Esophagus muscularis mucosa (tissue), 4 donors: ENCODE data around the gene ADH1B. TPM values are rescaled to one million over a fixed set of nuclear protein-coding genes. Genes with fewer than 3 reads are reported as not detected.
"Not testable (repeated sequence)": the region's sequence is repeated elsewhere in the genome, so short reads cannot be mapped to it uniquely, and the experiment has no call there.

Experiments
- DNase-seq: peaks from one replicate; pipeline ENCODE4 v3.0.0-alpha.2; 2017; ENCODE audit errors: extremely low spot score
- H3K27ac ChIP-seq, 4 donors: fragments of 200-600 bp; sonication (generic); replicated peaks in 1 of 4; 1 replicate in 3 of 4; 2 replicates in 1 of 4; pipeline ENCODE4 v1.5.1; 2016 to 2019; ENCODE audit warnings: mild to moderate bottlenecking in 1 of 4
- H3K27me3 ChIP-seq, 4 donors: fragments of 200-600 bp; sonication (generic); one replicate each; pipeline versions ENCODE4 v1.5.1 to v1.6.0; 2016 to 2019
- H3K36me3 ChIP-seq, 4 donors: fragments of 200-600 bp; sonication (generic); one replicate each; pipeline ENCODE4 v1.5.1; 2016 to 2019
- H3K4me1 ChIP-seq, 4 donors: fragments of 200-600 bp; sonication (generic); one replicate each; pipeline ENCODE4 v1.5.1; 2016 to 2019
- H3K4me3 ChIP-seq, 4 donors: fragments of 200-600 bp; sonication (generic); 1 replicate in 2 of 4; 2 replicates in 2 of 4; pipeline ENCODE4 v1.5.1; 2016 to 2019; ENCODE audit warnings: mild to moderate bottlenecking in 4 of 4, moderate library complexity in 1 of 4
- H3K9me3 ChIP-seq, 4 donors: fragments of 200-600 bp; sonication (generic); 1 replicate in 3 of 4; 2 replicates in 1 of 4; pipeline ENCODE4 v1.5.1; 2016 to 2019
- CTCF ChIP-seq, 3 experiments: fragments of 200-600 bp in 2 of 3; fragments of 450-650 bp in 1 of 3; sonication (generic) in 2 of 3; IDR thresholded peaks; one replicate each; pipeline ENCODE4 v1.5.1; 2017 to 2019; ENCODE audit warnings: antibody characterized with exemption in 3 of 3, mild to moderate bottlenecking in 2 of 3, moderate library complexity in 1 of 3
- EP300 ChIP-seq: sonication (generic); formaldehyde crosslinking; IDR thresholded peaks from one replicate; pipeline ENCODE4 v1.6.1; 2017; ENCODE audit warnings: antibody characterized with exemption
- POLR2A ChIP-seq: fragments of 450-650 bp; IDR thresholded peaks from one replicate; pipeline ENCODE4 v1.6.1; 2017; ENCODE audit warnings: antibody characterized with exemption, moderate library complexity, mild to moderate bottlenecking, low read depth
- POLR2AphosphoS5 ChIP-seq, 2 donors: sonication (generic); formaldehyde crosslinking; IDR thresholded peaks; one replicate each; pipeline ENCODE4 v1.6.1; 2017; ENCODE audit warnings: antibody characterized with exemption in 2 of 2
- WGBS: methylation state at CpG from one replicate; pipeline ENCODE4 v1.1.5; 2018; 5-methylcytosine and 5-hydroxymethylcytosine counted together
- intact Hi-C: fragments of 100-400 bp; cut with DNase I; formaldehyde crosslinking; loops from one replicate; pipeline ENCODE4 v1.15.1; 2023
- total RNA-seq, 4 donors: library from RNA; depleted of rRNA; stranded (reverse); fragments of >200 nt; gene quantifications; one replicate each; pipeline versions ENCODE4 v1.1.0 to v1.2.1, GENCODE V29; 2016

ADH1B gene
- total RNA-seq, 4 donors from 2014 or later: 301 to 669 (median 438) TPM

GRCh38 chr4:99352602-99353537 is 31.7 kb upstream of the ADH1B start, which contains the start of gene ADH1C:
TSS of gene ADH1C (minus strand) at chr4:99352746. CDS start at chr4:99352675, 71 bp downstream.
- peaks cover 0 to 14% (median 2%) of the 10 kb centered on the region in 4 donors for H3K4me1 ChIP-seq
- H3K27me3 ChIP-seq: no peaks in the 10 kb centered on the region
- WGBS: 43% methylated on average over 10 of the region's 10 CpGs
- H3K4me3 ChIP-seq: no peak within 1 kb of the TSS
- H3K27ac ChIP-seq: peak within 1 kb of the TSS in 1 of 4 donors; percentile 8
- H3K9me3 ChIP-seq: no peaks in the 10 kb centered on the region
- DNase-seq: no peak
- TF ChIP-seq CTCF (IDR thresholded peaks at IDR 0.05) (no peak), POLR2A (no peak), EP300 (no peak)
- no peaks in the 10 kb centered on the region for H3K36me3 ChIP-seq
- intact Hi-C loops: no loop called here

- no peak overlapping the region for H3K4me3 ChIP-seq
- WGBS: 91% methylated on average over 2 of the region's 2 CpGs
- H3K27me3 ChIP-seq: no peaks in the 10 kb centered on the region
- H3K9me3 ChIP-seq: no peaks in the 10 kb centered on the region
- intact Hi-C loops: no loop called here
- DNase-seq: no peak
- H3K36me3 ChIP-seq: no peaks in the 10 kb centered on the region
- no peak for TF ChIP-seq CTCF (IDR thresholded peaks at IDR 0.05)
- no peak for TF ChIP-seq EP300
- no peak for TF ChIP-seq POLR2A
- TF ChIP-seq POLR2AphosphoS5 (IDR thresholded peaks at IDR 0.05): no peak
- H3K4me1 ChIP-seq: peaks cover 0 to 11% (median 2%) of the 10 kb centered on the region in 4 donors
- no peak overlapping the region for H3K27ac ChIP-seq
Measured at GRCh38 chr4:99351487-99351886, 30.3 kb upstream of the ADH1B start.

GRCh38 chr4:99349338-99349737 is 28.1 kb upstream of the ADH1B start:
- H3K27me3 ChIP-seq: no peaks in the 10 kb centered on the region
- no peak for DNase-seq
- H3K4me1 ChIP-seq: peaks cover 0 to 11% (median 2%) of the 10 kb centered on the region in 4 donors
- H3K36me3 ChIP-seq: no peaks in the 10 kb centered on the region
- H3K9me3 ChIP-seq: no peaks in the 10 kb centered on the region
- no peak overlapping the region for H3K4me3 ChIP-seq
- no peak overlapping the region for H3K27ac ChIP-seq
- intact Hi-C loops: no loop called here
- TF ChIP-seq POLR2AphosphoS5 (IDR thresholded peaks at IDR 0.05): no peak
- TF ChIP-seq EP300: no peak
- TF ChIP-seq POLR2A: no peak
- TF ChIP-seq CTCF (IDR thresholded peaks at IDR 0.05): no peak

- H3K9me3 ChIP-seq, H3K27ac ChIP-seq, DNase-seq, intact Hi-C loops, H3K4me1 ChIP-seq, H3K36me3 ChIP-seq, H3K27me3 ChIP-seq, H3K4me3 ChIP-seq: not testable (repeated sequence)
- WGBS: 88% methylated on average over 7 of the region's 7 CpGs
Measured at GRCh38 chr4:99342624-99343023, 21.4 kb upstream of the ADH1B start.

- no peak overlapping the region for H3K4me3 ChIP-seq
- H3K27ac ChIP-seq: no peak overlapping the region
- no peaks in the 10 kb centered on the region for H3K9me3 ChIP-seq
- no peak for DNase-seq
- peaks cover 0 to 9% (median 3%) of the 10 kb centered on the region in 4 donors for H3K4me1 ChIP-seq
- intact Hi-C loops: no loop called here
- H3K36me3 ChIP-seq: no peaks in the 10 kb centered on the region
- WGBS: 83% methylated on average over 1 of the region's 1 CpG
- no peak for TF ChIP-seq POLR2AphosphoS5 (IDR thresholded peaks at IDR 0.05)
- TF ChIP-seq POLR2A: no peak
- no peak for TF ChIP-seq EP300
- no peak for TF ChIP-seq CTCF (IDR thresholded peaks at IDR 0.05)
- H3K27me3 ChIP-seq: no peaks in the 10 kb centered on the region
Measured at GRCh38 chr4:99341426-99341825, 20.2 kb upstream of the ADH1B start.
